UCSD-AML1 (cell line): ENCODE measurements around the gene CFAP221.
"Not testable (repeated sequence)": the region's sequence is repeated elsewhere in the genome, so short reads cannot be mapped to it uniquely, and the experiment has no call there.

Experiments
- DNase-seq: peaks from one replicate; lab custom pipeline; 2025; ENCODE audit not compliant: unreplicated experiment; lab: John Stamatoyannopoulos, UW

The CFAP221 gene

DNA sequence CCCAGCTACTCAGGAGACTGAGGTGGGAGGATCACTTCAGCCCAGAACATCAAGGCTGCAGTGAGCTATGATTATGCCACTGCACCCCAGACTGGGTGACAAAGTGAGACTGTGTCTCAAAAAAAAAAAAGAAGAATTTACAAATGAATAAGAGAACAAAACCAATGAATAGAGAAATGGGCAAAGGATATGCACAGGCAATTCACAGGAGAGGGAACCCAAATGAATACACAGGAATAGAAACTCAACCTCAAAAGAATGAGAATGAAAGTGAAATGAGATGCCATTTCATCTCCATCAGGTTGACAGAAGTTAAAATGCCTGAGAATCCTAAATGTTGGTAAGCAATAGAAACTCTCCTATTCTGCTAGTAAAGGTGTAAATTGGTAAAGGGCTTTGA, 40.2 kb downstream of the CFAP221 start:
- DNase-seq, result no peak

DNA sequence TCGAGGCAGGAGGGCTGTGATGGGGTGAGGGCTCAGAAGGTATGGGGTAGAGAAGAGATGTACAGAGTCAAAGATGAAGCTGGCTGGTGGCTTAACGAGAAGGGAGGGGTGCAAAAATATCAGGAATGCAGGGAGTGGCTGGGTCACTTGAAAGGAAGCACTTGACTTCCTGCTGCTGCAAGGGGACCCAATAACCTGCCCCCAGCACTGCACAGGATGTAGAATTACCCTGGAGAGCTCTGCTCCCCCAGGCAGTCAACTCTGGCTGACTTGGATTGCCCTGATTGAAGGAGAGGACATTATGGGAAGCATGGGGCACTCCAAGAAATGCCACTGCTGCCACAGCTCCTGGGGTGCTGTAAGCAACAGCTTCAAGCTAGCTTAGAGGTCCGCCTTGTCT, 41.8 kb downstream of the CFAP221 start:
- no peak for DNase-seq

DNA sequence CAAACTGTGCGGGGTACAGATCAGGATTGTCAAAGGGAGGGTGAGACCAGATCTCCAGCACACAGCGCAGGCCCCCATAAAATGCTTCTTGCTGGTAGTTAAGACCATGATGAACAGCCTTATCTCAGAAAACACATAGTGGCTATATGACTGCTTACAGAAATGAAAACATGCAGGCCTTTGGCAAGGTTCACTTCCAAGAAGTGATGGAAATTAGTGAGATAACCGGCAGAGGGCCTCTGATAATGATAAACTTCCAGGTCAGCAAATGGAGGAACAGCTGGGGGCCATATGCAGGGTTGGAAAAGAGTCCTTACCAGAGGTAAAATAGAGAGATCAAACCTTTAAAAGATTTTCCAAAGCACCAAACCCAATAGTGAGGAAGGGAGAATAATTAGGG, 46.6 kb downstream of the CFAP221 start:
- DNase-seq, result no peak

DNA sequence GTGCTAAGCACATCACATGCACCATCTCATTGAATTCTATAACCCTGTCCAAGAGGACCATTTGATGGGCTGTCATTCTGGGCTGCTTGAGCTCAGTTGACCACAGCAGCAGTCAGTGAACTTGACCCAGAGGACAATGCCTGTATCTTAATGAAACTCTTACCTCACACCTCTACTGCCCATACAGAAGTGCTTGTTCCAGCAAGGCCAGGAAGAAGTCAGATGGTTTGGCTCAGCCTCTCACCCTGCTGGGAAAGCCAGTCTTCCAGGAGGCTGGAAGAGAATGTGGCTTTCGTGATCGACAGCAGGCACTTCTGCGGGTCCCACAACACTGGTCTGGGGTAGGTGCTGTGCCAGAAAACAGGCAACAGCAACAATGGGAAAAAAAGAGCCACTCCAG, 47.3 kb downstream of the CFAP221 start:
- DNase-seq, result no peak

DNA sequence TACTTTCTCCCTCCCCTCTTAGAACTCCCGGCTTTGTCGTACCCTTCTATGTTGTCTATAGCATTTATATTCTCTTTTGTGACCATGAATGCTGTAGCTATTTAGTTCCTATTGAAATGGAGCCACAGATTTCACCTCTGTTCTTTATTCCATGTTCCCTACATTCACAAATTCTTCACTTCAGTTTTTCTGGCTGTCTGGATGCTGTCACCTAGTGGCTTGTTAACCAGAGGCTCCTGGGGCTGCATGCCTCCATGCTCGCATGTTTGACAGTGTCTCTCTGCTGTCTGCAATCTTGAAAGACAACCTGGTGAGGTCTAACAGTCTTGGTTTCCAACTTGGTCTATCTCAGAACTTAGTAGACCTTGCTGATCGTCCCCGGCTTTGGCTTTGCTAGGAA, 48.2 kb downstream of the CFAP221 start:
- no peak for DNase-seq

DNA sequence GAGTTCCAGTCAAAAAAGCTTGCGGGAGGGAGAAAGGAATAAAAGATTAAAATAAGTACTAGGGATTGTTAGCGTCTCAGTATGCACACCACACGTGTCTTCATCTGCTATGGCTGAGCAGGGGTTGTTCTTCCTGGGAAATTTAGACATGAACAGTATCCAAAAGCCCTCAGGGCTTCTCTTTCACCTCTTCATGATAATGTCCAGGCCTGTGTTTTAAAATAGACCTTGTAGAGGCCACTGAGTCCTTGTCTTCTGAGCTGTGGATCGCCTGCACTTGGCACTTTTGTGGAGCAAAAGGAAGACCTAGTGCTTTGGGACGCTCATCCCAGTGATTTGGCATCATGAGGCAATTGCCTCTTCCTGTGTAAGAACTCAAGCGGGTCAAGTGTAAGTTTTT, 52.4 kb downstream of the CFAP221 start:
- no peak for DNase-seq

DNA sequence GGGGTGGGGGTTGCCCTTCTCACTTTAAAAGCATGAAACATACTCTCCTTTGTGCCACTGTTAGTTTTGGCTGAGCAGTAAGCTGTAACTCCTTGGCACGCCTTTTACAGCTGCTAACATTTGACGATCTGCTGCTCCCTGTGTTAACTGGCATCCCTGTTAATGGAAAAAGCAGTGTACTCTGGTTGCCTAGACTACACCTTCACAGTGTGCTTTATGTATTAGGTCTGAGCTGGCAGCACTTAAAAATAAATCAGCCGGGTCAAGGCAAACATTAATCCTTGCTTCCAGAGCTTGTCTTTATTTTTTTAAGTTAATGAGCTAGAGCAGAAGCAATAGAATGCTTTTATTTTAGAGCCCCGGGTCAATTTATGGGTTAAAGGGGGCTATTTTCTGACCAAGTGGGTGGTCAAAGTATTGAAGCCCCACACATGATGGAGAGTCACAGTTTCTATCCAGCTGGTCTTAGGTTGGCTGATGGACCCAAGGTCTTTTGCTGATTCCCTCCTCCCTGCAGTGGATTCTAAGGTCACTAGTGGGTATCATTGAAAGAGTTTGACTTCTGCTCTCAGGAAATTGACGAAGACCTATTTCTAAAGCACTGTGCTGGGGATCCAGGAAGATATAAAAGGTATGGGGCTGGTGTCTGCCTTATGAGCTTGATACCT, 54.5 kb downstream of the CFAP221 start:
- no peak for DNase-seq

DNA sequence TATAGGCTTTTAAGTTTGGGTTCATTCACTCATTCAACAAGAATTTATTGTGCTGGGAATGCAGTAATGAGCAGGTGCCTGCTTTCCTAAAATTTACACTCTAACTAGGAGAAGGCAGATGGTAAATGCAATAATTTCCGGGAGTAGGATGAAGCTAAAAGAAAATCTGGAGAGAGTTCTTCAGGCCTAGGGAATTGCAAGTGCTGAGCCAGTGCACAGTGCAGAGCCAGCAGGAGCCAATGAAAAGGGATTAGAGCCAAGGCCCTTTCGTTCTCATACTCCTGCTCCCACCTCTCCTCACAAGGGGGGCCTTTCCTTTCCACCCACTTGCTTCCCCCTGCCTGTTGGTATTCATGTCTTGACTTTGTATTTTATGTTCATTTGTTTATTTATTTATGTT, 55.1 kb downstream of the CFAP221 start:
- no peak for DNase-seq

DNA sequence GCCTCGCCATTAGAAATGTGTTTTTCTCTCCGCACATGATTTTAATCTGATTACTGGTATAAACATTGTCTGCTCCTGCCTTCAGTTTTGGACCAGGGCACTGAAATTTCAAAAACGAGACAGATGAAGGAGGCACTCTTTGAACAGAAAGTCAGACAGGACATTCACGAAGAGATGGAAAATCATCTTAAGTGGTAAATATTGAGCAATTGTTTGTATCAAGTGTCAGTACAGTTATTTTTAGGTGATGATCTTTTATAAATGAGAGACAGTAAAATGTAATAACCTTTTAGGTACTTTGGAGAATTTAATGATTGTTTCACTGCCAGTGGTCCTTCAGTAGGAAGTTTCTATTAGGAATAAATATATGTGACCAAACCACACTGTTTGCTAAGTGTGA, 60.8 kb downstream of the CFAP221 start:
- no peak for DNase-seq

DNA sequence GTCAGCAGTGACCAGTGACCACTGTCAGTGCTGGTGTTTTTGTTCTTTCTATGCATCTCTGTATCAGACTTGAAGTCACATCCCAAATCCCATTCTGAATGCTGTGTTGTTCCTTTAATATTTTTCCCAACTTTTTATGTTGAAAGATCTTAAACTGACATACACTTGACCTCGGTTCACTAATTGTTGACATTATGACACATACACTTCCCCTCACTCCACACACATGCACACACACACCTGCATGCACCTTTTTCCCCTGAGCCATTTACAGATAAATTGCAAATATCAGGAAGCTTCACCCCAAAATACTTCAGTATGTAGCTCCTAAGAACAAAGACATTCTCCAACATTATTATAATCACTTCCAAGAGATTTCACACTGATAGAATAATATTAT, 62.4 kb downstream of the CFAP221 start:
- DNase-seq, result no peak

DNA sequence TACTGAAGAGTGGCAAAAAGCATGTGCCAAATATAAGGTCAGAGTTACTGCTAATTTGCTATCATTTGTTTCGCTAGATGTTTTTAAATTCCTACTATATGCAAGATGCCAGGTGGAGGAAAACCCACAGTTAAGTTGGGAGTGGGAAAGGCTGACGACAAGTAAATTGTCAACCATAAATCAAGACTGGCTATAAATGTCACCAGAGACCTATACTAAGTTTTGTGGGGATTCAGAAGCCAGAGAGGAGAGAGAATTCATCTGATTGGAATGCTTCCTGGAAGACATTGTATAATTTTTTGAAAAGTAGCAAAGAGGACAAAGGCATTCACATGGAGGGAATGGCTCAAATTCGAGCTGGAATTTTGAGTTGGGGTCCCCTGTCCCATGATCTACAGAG, 64.3 kb downstream of the CFAP221 start:
- DNase-seq, result no peak

DNA sequence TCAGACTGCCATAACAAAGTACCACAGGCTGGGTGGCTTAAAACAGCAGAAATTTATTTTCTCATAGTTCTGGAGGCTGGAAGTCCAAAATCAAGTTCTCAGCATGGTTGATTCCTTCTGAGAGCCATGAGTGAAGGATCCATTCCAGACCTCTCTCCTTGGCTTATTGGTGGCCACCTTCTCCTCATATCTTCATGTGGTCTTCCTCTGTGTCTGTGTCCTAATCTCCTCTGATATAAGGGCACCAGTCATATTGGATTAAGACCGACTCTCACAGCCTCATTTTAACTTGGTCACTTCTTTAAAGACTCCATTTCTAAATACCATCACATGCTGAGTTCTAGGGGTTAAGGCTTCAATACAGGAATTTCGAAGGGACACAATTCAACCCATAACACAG, 65.1 kb downstream of the CFAP221 start:
- DNase-seq, result no peak

DNA sequence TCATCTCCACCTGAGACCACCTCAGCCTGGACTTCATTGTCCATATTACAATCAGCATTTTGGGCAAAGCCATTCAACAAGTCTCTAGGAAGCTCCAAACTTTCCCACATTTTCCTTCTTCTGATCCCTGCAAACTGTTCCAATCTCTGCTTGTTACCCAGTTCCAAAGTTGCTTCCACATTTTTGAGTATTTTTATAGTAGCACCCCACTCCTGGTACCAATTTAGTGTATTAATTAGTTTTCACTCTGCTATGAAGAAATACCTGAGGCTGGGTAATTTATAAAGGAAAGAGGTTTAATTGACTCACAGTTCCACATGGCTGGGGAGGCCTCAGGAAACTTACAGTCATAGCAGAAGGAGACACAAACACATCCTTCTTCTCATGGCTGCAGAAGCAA, 69.9 kb downstream of the CFAP221 start:
- DNase-seq, result not testable (repeated sequence)

DNA sequence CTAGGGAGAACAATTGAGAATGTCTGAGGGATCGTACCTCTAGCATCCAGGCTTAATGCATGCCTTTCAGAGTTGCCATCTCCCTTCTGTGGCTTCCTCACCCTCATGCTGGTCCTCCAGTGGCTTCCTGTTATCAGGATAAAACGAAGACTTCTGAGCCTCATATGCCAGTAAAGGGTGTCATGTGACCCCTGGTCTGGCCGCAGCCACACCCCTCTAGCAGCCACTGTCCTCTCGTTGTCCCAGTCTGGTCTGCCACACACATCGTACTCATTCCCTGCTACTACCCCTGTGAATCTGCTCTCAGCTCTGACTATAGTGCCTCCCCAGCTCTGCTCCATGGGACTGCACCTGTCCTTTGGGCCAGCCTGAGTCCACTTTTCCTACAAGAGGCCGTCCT, 72.2 kb downstream of the CFAP221 start:
- no peak for DNase-seq

DNA sequence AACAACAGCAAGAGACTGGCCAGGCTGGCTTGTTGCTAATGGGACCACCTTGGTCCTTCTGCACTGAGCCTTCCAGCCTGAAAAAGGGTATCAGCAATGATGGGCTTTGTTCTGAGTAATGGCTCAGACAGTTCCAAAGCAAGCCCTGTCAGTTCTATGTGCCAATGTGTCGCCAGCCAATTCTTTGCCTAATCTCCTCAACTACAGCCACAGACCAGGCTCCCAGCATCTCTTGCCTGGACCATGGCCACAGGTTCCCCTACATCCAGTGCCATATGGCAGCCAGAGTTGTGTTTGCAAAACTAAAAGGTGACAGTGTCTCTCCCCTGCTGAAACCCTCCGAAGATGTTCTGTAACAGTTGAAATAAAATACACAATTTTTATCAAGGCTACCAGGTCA, 73.2 kb downstream of the CFAP221 start:
- no peak for DNase-seq

DNA sequence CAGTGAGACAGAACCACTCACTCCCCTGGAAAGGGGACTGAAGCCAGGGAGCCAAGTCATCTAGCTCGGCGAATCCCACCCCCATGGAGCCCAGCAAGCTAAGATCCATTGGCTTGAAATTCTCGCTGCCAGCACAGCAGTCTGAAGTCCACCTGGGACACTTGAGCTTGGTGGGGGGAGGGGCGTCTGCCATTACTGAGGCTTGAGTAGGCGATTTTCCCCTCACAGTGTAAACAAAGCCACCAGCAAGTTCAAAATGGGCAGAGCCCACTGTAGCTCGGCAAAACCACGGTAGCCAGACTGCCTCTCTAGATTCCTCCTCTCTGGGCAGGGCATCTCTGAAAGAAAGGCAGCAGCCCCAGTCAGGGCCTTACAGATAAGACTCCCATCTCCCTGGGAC, 74.5 kb downstream of the CFAP221 start:
- DNase-seq, result not testable (repeated sequence)

DNA sequence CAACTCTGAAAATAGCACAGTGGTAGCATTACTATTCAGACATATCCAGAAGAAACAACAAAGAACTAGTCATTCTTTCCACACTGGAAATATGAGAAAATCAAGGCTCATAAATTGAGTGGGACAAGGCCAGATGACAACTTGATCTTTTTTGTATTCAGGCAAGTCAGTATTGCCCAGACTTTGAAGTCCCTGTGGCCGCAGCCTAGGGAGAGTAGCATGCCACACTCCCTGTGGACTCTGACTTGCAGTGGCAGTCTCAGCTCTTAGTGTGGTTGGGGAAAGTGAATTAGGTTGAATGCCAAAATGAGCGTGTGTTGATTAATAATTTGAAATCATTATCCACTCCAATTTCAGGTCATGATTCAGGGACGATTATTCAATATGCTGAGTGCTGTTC, 81.0 kb downstream of the CFAP221 start:
- DNase-seq, result no peak

DNA sequence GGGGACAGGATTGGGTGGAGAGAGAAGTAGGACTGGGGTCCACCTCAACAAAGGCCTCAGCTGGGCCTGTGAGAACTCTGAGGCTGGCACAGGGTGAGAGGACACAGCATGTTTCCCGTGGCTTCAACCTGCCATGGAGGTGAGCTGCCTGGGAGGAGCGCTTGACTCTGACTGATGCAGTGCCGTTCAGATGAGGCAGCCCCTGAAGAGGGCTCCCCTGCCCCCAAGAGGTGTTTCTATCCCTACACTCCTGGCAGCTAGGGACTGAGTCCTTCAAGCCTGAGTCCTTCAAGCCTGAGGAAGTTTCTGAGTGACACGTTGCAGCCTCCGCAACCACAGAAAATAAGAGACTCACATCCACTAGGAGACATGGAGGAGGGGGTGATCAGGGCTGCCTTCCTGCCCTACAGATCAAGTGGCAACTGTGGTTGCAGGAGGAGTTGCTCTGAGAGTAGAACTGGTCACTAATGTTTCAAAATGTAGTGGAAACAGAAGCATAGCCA, 85.1 kb downstream of the CFAP221 start:
- peak; percentile 41 for DNase-seq

DNA sequence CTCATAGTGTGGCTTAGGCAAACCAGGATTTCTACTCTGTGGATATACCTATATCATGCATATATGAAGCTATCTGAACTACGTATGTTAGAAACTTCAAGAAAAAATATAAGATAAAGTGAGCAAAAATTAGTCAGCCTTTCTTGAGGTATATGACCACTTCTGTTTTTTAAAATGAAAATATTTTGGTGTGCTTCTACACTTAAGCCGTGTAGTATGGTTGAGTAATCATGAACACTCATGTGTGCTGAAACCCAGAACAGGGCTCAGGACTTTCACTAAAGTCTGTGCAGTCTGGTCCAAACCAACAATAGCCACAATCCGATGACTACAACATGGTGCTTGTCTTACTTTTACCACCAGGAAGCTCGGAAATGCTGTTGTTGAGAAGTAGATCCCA, 85.9 kb downstream of the CFAP221 start:
- DNase-seq, result no peak

DNA sequence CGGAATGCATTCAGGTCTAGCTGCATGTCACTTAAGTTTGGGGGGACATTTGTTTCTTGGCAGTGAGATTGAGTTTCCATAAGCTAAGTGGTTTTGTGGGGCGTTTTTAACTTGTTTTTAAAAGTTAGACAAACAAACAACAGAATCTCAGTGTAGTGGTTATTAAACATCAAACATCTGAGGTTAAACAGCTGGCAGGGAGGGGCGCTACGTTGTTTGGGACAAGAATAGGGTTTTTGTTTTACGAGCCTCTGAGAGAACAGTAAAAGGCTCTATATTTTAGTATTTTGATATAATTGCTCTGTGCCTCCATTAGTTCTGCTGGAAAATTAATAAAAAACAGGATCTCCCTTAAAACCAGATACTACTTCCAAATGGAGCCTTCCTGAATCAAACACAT, 93.1 kb downstream of the CFAP221 start:
- DNase-seq, result no peak

DNA sequence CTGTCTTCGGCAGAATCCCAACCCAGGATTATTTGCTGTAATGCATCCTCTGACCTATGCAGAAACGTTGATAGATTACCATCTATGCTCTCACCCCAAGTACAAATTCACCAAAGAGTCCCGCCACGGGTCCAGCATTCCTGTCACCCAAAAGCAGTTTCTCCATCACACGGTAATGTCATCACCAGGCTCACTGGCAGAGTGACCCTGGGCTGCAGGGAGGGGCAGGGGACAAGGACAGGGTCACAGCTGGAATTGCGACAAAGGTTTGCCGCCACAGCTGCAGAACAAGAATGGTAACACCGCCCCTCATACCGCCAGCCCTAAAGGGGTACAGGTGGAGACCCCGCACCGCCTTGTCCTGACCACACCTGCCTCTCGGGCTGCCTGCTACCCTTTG, 94.0 kb downstream of the CFAP221 start:
- DNase-seq, result no peak

DNA sequence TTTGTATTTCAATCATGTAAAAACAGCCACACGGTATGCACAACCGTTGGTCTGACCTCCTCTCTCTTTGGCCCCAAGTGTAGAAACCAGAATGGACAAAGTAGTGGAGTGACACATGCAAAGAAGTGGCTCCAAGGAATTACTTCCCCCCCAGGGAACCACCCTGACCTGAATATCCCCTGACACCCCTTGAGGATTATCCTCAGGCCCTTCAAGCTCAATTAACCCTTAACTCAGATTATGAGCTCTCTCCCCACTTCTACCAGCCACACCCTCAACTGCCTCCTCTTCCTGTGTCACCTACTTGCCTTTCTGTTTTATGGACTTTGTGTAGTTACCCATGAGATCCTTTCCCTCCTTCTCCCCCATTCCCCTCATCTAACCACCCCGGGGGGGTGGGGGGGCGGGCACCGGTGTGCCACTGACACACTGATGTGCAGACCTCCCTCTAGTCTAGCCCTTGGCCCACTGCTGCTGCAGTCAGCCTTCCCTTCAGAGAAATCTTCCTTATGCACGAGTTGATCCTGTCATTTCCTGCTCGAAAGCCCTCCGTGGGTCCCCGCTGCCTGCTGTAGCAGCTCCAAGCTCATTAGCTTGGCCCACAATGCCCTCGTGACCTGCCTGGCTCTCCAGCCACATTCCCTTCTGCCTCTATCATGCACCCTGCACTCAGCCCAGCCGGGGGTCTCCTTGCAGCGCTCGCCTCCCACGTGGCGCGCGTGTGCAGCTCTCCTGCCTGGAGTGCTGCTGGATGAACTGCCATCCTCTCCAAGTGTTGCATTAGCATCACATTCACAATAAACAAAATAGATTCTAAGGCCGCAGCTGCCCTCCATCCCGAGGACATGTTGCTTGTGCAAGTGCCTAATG, 94.7 kb downstream of the CFAP221 start:
- no peak for DNase-seq
